ENCODE data around the gene RASL12. TPM values are rescaled to one million over a fixed set of nuclear protein-coding genes. Genes with fewer than 3 reads are reported as not detected.
"Not testable (repeated sequence)": the region's sequence is repeated elsewhere in the genome, so short reads cannot be mapped to it uniquely, and the experiment has no call there.

The RASL12 gene
- total RNA-seq, 1 experiment from 2014 or later, result 0.12 TPM

GRCh38 chr15:65021488-65021887, 46.3 kb downstream of the RASL12 start:
- TF ChIP-seq, protein P1, sequence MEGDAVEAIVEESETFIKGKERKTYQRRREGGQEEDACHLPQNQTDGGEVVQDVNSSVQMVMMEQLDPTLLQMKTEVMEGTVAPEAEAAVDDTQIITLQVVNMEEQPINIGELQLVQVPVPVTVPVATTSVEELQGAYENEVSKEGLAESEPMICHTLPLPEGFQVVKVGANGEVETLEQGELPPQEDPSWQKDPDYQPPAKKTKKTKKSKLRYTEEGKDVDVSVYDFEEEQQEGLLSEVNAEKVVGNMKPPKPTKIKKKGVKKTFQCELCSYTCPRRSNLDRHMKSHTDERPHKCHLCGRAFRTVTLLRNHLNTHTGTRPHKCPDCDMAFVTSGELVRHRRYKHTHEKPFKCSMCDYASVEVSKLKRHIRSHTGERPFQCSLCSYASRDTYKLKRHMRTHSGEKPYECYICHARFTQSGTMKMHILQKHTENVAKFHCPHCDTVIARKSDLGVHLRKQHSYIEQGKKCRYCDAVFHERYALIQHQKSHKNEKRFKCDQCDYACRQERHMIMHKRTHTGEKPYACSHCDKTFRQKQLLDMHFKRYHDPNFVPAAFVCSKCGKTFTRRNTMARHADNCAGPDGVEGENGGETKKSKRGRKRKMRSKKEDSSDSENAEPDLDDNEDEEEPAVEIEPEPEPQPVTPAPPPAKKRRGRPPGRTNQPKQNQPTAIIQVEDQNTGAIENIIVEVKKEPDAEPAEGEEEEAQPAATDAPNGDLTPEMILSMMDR (IDR thresholded peaks at IDR 0.05; ENCODE audit: unreplicated experiment), result no peak
- no peaks in the 10 kb centered on the region for H3K27me3 Mint-ChIP-seq (ENCODE audit: unreplicated experiment)
- no peak overlapping the region for H3K27ac Mint-ChIP-seq (ENCODE audit: unreplicated experiment)
- no peaks in the 10 kb centered on the region for H3K4me1 Mint-ChIP-seq (ENCODE audit: low read depth, unreplicated experiment)
- no TSS peak for BruUV-seq (replicated peaks)
- CTCF ChIA-PET, result interaction anchor here (0.6 kb wide), 1 partner anchor 46 kb away, joined by 5 read pairs; the partner anchor contains the start of gene RASL12
- H3K9me3 Mint-ChIP-seq (ENCODE audit: low read depth, unreplicated experiment), result no peaks in the 10 kb centered on the region
- intact Hi-C loops (cut with micrococcal nuclease; ENCODE audit: unreplicated experiment), result no loop called here
- peaks cover 46% of the 10 kb centered on the region for H3K36me3 Mint-ChIP-seq (ENCODE audit: insufficient read depth, unreplicated experiment)
- no peak for DNase-seq
- no peak overlapping the region for H3K4me3 Mint-ChIP-seq (ENCODE audit: low read depth, unreplicated experiment)

- no peaks in the 10 kb centered on the region for H3K4me1 Mint-ChIP-seq (ENCODE audit: low read depth, unreplicated experiment)
- CTCF ChIA-PET, result interaction anchor here (0.5 kb wide), 1 partner anchor 276 kb away, joined by 5 read pairs; no protein-coding TSS in a partner anchor
- H3K27me3 Mint-ChIP-seq (ENCODE audit: unreplicated experiment), result no peaks in the 10 kb centered on the region
- H3K36me3 Mint-ChIP-seq (ENCODE audit: insufficient read depth, unreplicated experiment), result peaks cover 51% of the 10 kb centered on the region
- BruUV-seq (replicated peaks), result no TSS peak
- intact Hi-C loops (cut with micrococcal nuclease; ENCODE audit: unreplicated experiment), result no loop called here
- H3K9me3 Mint-ChIP-seq (ENCODE audit: low read depth, unreplicated experiment), result no peaks in the 10 kb centered on the region
- no peak overlapping the region for H3K27ac Mint-ChIP-seq (ENCODE audit: unreplicated experiment)
- H3K4me3 Mint-ChIP-seq (ENCODE audit: low read depth, unreplicated experiment), result no peak overlapping the region
- DNase-seq, result no peak
- TF ChIP-seq, protein P1 (IDR thresholded peaks at IDR 0.05; ENCODE audit: unreplicated experiment), result no peak
Measured at GRCh38 chr15:65020419-65020818, 47.4 kb downstream of the RASL12 start.

GRCh38 chr15:65011198-65011597, 56.6 kb downstream of the RASL12 start:
- H3K4me1 Mint-ChIP-seq (ENCODE audit: low read depth, unreplicated experiment), result not testable (repeated sequence)
- CTCF ChIA-PET, result interaction anchor here (0.6 kb wide), 1 partner anchor 192 kb away, joined by 4 read pairs; no protein-coding TSS in a partner anchor

DNA sequence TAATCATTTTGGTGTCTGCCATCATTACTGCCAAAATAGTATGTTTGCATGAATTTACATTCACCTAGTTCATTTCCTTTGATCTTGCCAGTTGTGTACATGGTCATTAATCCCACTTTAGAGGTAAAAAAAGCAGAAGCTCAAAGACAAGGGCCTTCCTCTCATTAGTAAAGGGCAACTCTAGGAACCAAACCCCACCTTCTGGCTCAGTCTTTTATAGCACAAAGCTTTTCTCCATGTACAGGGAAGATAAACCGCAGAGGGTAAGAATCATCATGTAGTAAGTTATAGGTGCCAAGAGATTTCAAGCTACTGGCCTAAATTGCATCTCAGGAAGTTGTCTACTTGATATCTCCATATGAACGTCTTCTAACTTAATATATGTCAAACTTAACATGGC, 58.8 kb downstream of the RASL12 start:
- no TSS peak for BruUV-seq (replicated peaks)
- H3K27ac Mint-ChIP-seq (ENCODE audit: unreplicated experiment), result no peak overlapping the region
- TF ChIP-seq, protein P1 (IDR thresholded peaks at IDR 0.05; ENCODE audit: unreplicated experiment), result no peak

More at GRCh38 chr15:65011198-65011597, 56.6 kb downstream of the RASL12 start:
- DNase-seq; BruUV-seq (replicated peaks); intact Hi-C loops (cut with micrococcal nuclease; ENCODE audit: unreplicated experiment); H3K27ac Mint-ChIP-seq (ENCODE audit: unreplicated experiment); H3K27me3 Mint-ChIP-seq (ENCODE audit: unreplicated experiment); H3K9me3 Mint-ChIP-seq (ENCODE audit: low read depth, unreplicated experiment); H3K4me3 Mint-ChIP-seq (ENCODE audit: low read depth, unreplicated experiment): not testable (repeated sequence)
- peaks cover 35% of the 10 kb centered on the region for H3K36me3 Mint-ChIP-seq (ENCODE audit: insufficient read depth, unreplicated experiment)

GRCh38 chr15:65006876-65007275, 60.9 kb downstream of the RASL12 start:
- BruUV-seq (replicated peaks), result no TSS peak
- CTCF ChIA-PET, result no interaction called here
- no peaks in the 10 kb centered on the region for H3K27me3 Mint-ChIP-seq (ENCODE audit: unreplicated experiment)
- intact Hi-C loops (cut with micrococcal nuclease; ENCODE audit: unreplicated experiment), result no loop called here
- TF ChIP-seq, protein P1 (IDR thresholded peaks at IDR 0.05; ENCODE audit: unreplicated experiment), result no peak
- no peak overlapping the region for H3K27ac Mint-ChIP-seq (ENCODE audit: unreplicated experiment)
- no peaks in the 10 kb centered on the region for H3K36me3 Mint-ChIP-seq (ENCODE audit: insufficient read depth, unreplicated experiment)
- H3K9me3 Mint-ChIP-seq (ENCODE audit: low read depth, unreplicated experiment), result no peaks in the 10 kb centered on the region
- H3K4me1 Mint-ChIP-seq (ENCODE audit: low read depth, unreplicated experiment), result no peaks in the 10 kb centered on the region
- no peak for DNase-seq
- no peak overlapping the region for H3K4me3 Mint-ChIP-seq (ENCODE audit: low read depth, unreplicated experiment)

More for the DNA sequence above, 58.8 kb downstream of the RASL12 start:
- Mint-ChIP-seq H3K36me3 (ENCODE audit: insufficient read depth, unreplicated experiment) (peaks cover 15% of the 10 kb centered on the region), H3K4me3 (ENCODE audit: low read depth, unreplicated experiment) (no peak overlapping the region), H3K4me1 (ENCODE audit: low read depth, unreplicated experiment) (no peaks in the 10 kb centered on the region), H3K9me3 (ENCODE audit: low read depth, unreplicated experiment) (peaks cover 3% of the 10 kb centered on the region), H3K27me3 (ENCODE audit: unreplicated experiment) (no peaks in the 10 kb centered on the region)
- DNase-seq, result no peak
- CTCF ChIA-PET, result no interaction called here
- intact Hi-C loops (cut with micrococcal nuclease; ENCODE audit: unreplicated experiment), result no loop called here

All from Calu3 (cell line).